Measurements from ENCODE around the gene FAM181A. TPM values are rescaled to one million over a fixed set of nuclear protein-coding genes. Genes with fewer than 3 reads are reported as not detected.

The FAM181A gene
- total RNA-seq, 2 experiments from 2014 or later: not detected

DNA sequence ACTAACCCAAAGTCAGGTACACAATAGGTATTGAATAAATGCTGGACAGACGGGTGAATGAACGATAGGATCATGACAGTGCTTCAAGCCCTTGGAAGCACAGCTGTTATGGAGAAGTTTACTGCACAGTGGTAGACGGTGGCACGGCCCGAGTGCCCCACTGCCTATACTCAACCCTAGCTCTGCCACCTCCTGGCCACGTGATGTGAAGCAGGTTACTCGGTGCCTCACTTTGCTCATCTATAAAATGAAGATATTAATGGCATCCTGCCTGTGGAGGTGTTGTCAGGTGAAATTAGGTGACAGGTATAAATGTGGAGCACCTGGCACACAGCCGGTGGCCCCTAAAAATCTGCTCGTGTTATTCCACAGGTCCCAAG, 43.4 kb downstream of the FAM181A start:
- Mint-ChIP-seq H3K36me3 (peaks cover 8% of the 10 kb centered on the region), H3K4me1 (peaks cover 53% of the 10 kb centered on the region), H3K27me3 (no peaks in the 10 kb centered on the region), H3K9me3 (no peaks in the 10 kb centered on the region), H3K27ac (peak overlapping the region; percentile 99), H3K4me3 (peak overlapping the region; percentile 93)
- DNase-seq (peak; percentile 61), ATAC-seq (ENCODE audit: low read depth) (peak; percentile 76)
- POLR2A ChIA-PET: interaction anchor here (0.7 to 12.4 kb wide), 11 partner anchors 11 to 37 kb away, joined by 3 to 190 read pairs (median 5); no protein-coding TSS in a partner anchor

DNA sequence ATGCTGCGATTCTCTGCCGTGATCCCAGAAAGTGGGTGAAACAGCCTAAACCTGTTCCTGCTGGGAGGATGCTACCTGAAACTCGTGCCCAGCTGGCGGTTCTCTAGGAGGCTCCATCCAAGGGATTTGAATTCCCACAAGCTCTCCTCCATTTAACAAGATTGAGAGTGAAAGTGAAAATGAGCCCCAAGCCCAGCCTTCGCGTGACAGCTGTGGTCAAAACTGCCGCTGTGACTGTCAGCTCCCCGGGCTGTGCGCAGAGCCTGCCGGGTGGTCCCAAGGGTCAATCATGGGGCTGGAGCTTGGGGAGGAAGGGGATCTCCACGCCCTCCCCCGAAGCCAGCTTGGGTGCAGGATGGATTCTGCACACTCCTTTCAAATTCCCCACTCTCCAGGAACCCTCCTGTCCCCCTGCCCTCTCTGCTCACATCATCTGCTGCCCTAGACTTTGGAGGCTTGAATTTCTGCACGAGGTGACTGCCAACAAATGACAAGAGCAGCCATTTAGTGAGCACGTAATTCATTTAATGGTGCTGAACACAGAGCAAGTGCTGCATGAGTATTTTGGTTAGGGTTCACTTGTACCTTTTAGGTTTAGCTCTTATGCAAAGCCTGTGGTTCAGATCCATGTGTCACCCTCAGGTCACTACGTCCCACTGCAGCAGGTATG, 44.0 kb downstream of the FAM181A start:
- Mint-ChIP-seq H3K36me3 (peaks cover 10% of the 10 kb centered on the region), H3K4me3 (peak overlapping the region; percentile 93), H3K9me3 (no peaks in the 10 kb centered on the region), H3K4me1 (peaks cover 57% of the 10 kb centered on the region), H3K27me3 (no peaks in the 10 kb centered on the region), H3K27ac (peak overlapping the region; percentile 99)
- ATAC-seq (ENCODE audit: low read depth) (peak; percentile 83), DNase-seq (peak; percentile 78)
- POLR2A ChIA-PET: interaction anchor here (1.1 to 12.4 kb wide), 8 partner anchors 12 to 36 kb away, joined by 3 to 190 read pairs (median 6); no protein-coding TSS in a partner anchor

DNA sequence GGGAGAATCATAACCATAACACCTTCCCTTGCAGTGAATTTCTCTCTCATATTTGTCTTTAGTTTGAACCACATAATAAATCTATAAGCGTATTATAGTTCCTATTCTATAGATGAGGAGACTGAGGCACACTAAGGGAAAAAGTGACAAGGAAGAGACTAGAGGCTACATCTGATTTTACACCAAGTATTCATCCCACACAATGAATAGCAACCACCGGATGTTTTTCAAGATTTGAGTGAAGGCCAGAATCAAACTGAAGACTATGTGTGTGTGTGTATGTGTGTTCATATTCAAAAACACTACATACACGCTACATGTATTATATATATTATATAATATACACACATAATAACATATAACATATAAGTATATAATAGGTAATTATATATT, 44.5 kb downstream of the FAM181A start:
- POLR2A ChIA-PET: interaction anchor here (1.8 to 12.4 kb wide), 4 partner anchors 12 to 35 kb away, joined by 6 to 190 read pairs (median 30); no protein-coding TSS in a partner anchor
- peaks cover 2% of the 10 kb centered on the region for H3K9me3 Mint-ChIP-seq
- ATAC-seq (ENCODE audit: low read depth): no peak
- H3K4me3 Mint-ChIP-seq: peak overlapping the region; percentile 93
- H3K27ac Mint-ChIP-seq: peak overlapping the region; percentile 99
- no peaks in the 10 kb centered on the region for H3K27me3 Mint-ChIP-seq
- no peak for DNase-seq
- peaks cover 59% of the 10 kb centered on the region for H3K4me1 Mint-ChIP-seq
- H3K36me3 Mint-ChIP-seq: peaks cover 13% of the 10 kb centered on the region

DNA sequence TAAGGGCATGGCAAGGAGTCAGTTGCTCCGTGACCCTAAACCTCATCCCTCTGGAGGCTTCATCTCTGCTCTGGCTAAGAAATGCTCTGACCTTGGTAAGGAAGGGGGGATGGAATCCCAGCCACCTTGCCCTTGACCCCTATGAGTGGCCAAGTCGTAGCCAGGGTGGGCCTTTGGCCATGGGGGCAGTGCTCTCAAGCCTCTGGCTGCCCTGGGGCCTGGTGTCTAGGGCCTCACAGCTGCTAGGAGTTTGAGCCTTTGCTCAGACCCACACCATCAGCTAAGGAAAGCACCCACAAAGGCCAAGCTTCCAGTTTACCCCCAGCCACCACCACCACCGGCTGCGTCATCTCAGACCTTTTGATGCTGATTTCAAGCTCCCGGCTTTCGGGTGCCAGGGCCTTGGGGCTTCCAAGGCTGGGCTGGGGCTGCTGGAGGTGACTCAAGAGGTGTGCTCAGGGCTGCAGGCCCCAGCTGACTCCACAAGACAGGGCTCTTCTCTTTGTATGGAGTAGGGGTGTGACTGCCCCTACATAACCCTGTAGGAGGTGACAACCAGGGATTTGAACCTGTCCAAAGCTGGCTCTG, 45.6 kb downstream of the FAM181A start:
- Mint-ChIP-seq H3K9me3 (peaks cover 5% of the 10 kb centered on the region), H3K4me3 (no peak overlapping the region), H3K27ac (peak overlapping the region; percentile 79), H3K36me3 (peaks cover 20% of the 10 kb centered on the region), H3K27me3 (no peaks in the 10 kb centered on the region), H3K4me1 (peaks cover 65% of the 10 kb centered on the region)
- no peak for ATAC-seq (ENCODE audit: low read depth)
- no peak for DNase-seq
- POLR2A ChIA-PET: interaction anchor here (4.8 to 12.4 kb wide), 2 partner anchors 13 to 33 kb away, joined by 54 to 190 read pairs; no protein-coding TSS in a partner anchor

DNA sequence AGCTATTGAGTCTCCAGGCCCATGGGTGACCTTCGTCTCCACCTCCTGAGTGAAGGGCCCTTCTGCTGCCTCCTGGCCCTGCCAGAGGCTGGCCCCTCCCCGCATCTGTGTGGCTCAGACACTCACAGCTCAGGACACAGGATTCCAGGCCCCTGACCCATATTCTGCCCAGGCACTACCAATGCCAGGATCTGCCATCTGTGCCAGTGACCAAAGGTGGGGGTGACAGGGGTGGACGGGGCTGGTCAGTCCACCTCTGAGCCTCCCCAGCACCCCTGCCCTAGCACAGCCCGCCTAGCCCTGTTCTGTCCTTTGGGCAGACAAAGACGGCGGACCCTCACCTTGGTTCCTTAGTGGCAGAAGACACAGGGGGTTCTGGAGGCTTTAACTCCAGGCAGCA, 46.5 kb downstream of the FAM181A start:
- peaks cover 25% of the 10 kb centered on the region for H3K36me3 Mint-ChIP-seq
- DNase-seq (no peak), ATAC-seq (ENCODE audit: low read depth) (no peak)
- peaks cover 74% of the 10 kb centered on the region for H3K4me1 Mint-ChIP-seq
- POLR2A ChIA-PET: interaction anchor here (4.8 to 12.4 kb wide), 2 partner anchors 14 to 34 kb away, joined by 54 to 190 read pairs; no protein-coding TSS in a partner anchor
- no peaks in the 10 kb centered on the region for H3K27me3 Mint-ChIP-seq
- no peak overlapping the region for H3K27ac Mint-ChIP-seq
- no peak overlapping the region for H3K4me3 Mint-ChIP-seq
- H3K9me3 Mint-ChIP-seq: peaks cover 5% of the 10 kb centered on the region

DNA sequence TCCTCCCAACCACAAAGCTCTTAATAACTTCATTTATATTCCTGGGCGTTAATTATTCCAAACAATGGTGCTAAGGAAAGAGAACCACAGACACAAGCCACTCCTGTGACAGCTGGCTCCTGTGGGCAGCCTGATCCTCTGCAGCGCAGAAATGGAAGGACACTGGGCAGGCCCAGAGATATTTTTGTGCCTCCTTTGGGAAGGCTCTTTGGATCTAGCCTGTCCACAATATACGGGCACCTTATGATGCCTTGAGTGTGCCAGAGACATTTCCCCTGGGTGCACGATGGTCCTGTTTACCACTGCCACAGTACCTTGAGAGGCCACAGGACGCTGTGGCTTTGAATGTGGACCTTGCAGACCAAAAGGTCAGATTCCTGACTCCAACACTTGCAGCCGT, 47.2 kb downstream of the FAM181A start:
- peaks cover 22% of the 10 kb centered on the region for H3K36me3 Mint-ChIP-seq
- ATAC-seq (ENCODE audit: low read depth): no peak
- POLR2A ChIA-PET: interaction anchor here (12.4 kb wide), 1 partner anchor 15 kb away, joined by 190 read pairs; no protein-coding TSS in a partner anchor

DNA sequence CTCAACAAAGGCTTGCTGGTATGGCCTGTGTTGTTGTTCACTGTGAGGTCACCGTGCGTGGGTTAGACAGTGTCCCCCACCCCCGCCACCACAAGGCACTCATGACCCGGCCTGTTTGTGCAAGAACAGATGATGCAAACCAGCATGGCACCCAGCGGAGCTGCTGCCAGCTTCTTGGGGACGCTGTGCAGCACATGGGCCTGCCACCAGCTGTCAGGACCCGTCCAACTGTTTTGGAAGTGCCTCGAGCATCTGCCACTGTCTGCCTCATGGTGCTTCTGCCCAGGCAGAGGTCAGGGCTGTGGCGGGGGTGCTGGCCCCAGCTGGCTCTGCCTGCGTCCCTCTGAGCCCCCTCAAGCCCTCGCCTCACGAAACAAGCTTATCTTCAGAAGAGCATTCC, 47.7 kb downstream of the FAM181A start:
- Mint-ChIP-seq H3K9me3 (peaks cover 7% of the 10 kb centered on the region), H3K4me3 (peak overlapping the region; percentile 73), H3K27ac (peak overlapping the region; percentile 87), H3K36me3 (peaks cover 22% of the 10 kb centered on the region), H3K27me3 (no peaks in the 10 kb centered on the region), H3K4me1 (peaks cover 79% of the 10 kb centered on the region)
- DNase-seq (no peak), ATAC-seq (ENCODE audit: low read depth) (no peak)
- POLR2A ChIA-PET: interaction anchor here (12.4 kb wide), 1 partner anchor 16 kb away, joined by 190 read pairs; no protein-coding TSS in a partner anchor

More for the DNA sequence above, 47.2 kb downstream of the FAM181A start:
- Mint-ChIP-seq H3K9me3 (peaks cover 5% of the 10 kb centered on the region), H3K4me3 (peak overlapping the region; percentile 6), H3K4me1 (peaks cover 77% of the 10 kb centered on the region), H3K27me3 (no peaks in the 10 kb centered on the region), H3K27ac (peak overlapping the region; percentile 19)
- no peak for DNase-seq

DNA sequence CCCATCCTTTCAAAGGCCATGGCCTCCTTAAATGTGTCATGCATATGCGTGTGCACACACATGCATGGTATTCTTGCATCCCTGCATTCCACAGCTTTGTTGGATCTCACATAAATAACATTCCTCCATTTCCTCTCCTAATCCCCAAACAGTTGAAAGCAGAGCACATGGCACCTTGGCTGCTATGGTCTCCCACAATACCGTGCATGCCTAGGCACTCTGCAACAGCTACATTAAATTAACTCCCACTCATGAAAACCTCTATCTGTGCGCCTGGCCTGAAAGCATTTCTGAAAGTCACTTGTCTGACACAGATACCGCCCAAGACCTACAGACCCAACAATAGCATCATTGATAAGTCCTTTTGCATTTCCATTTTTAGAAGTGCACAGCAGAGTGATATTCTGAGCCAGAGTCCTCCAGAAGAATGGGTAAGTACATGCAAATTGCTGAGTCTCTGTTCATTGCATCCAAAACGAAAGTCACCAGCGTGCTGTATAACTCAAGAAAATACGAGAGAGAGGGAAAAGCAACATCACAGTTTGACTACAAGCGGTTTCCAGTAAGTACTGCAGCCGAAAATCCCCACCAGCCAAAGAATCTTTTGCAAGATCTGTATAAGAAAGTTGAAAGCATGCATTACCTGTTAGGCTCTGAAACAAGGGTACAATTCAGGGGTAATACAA, 48.8 kb downstream of the FAM181A start:
- DNase-seq: no peak
- POLR2A ChIA-PET: interaction anchor here (1.2 to 12.4 kb wide), 3 partner anchors 11 to 36 kb away, joined by 3 to 190 read pairs (median 14); no protein-coding TSS in a partner anchor
- H3K4me3 Mint-ChIP-seq: peak overlapping the region; percentile 73

DNA sequence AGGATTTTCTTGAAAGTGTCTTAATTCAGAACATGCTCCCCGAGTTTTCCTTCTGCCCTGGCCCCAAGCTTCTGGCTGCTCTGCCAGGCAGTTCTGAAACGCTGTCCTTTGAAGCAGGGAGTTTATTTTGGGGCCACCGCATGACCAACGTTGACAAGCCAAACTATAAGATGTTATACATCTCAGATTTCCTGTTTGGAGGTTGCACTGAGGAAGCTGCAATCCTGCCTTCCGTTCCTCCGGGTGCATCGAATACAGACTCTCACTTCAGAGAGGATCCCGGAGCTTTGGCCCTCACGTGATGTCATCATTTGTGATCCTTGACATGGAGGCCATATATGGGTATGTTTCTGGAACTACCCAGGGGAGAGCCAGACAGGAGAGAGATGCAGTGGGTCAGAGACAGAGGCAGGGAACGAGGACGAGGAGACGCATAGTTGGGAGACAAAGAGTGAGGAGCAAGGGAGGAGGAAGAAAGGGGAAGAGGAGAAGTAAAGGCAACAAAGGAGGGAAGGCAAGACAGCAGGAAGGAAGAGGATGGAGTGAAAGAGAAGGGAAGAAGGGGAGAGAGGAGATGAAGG, 49.4 kb downstream of the FAM181A start, which contains the start of gene ASB2:
Gene ASB2, minus strand, starts transcription at position 94 of the 581 bp plus-strand sequence. CDS start 12,031 bp downstream, outside the sequence.
- DNase-seq: no peak
- Mint-ChIP-seq H3K27ac (peak within 1 kb of the TSS; percentile 87), H3K36me3 (peaks cover 28% of the 10 kb centered on the region), H3K4me1 (peaks cover 69% of the 10 kb centered on the region), H3K4me3 (peak within 1 kb of the TSS; percentile 73), H3K27me3 (no peaks in the 10 kb centered on the region), H3K9me3 (peaks cover 7% of the 10 kb centered on the region)
- peak; percentile 18 for ATAC-seq (ENCODE audit: low read depth)
- POLR2A ChIA-PET: interaction anchor here (1.2 to 12.4 kb wide), 3 partner anchors 10 to 37 kb away, joined by 3 to 190 read pairs (median 14); no protein-coding TSS in a partner anchor

More for the DNA sequence above, 48.8 kb downstream of the FAM181A start:
- H3K9me3 Mint-ChIP-seq: peaks cover 7% of the 10 kb centered on the region
- H3K27ac Mint-ChIP-seq: peak overlapping the region; percentile 87
- peaks cover 75% of the 10 kb centered on the region for H3K4me1 Mint-ChIP-seq
- ATAC-seq (ENCODE audit: low read depth): no peak
- H3K36me3 Mint-ChIP-seq: peaks cover 26% of the 10 kb centered on the region
- no peaks in the 10 kb centered on the region for H3K27me3 Mint-ChIP-seq

DNA sequence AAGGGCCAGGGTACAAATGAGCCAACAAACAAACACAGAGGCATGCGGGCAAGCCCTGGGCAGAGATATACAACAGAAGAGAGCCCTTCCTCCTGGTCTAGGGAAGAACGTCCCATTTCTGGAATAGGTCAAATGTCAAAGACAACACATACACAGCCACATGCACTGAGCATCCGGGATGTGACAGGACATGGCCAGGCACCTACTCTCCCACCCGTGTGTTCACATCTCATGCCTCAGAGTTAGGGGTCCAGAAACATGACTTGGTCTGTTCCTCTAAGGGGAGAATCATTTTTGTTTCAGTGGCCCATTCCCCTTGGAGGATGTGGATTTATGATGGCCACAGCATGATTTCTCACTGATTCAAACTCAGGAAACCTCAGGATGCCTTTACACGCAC, 50.0 kb downstream of the FAM181A start:
- peaks cover 7% of the 10 kb centered on the region for H3K9me3 Mint-ChIP-seq
- no peak for ATAC-seq (ENCODE audit: low read depth)
- no peak for DNase-seq
- H3K27me3 Mint-ChIP-seq: no peaks in the 10 kb centered on the region
- H3K4me3 Mint-ChIP-seq: peak overlapping the region; percentile 73
- H3K4me1 Mint-ChIP-seq: peaks cover 65% of the 10 kb centered on the region
- H3K36me3 Mint-ChIP-seq: peaks cover 28% of the 10 kb centered on the region
- POLR2A ChIA-PET: interaction anchor here (1.2 to 12.4 kb wide), 3 partner anchors 9 to 38 kb away, joined by 3 to 190 read pairs (median 14); no protein-coding TSS in a partner anchor
- peak overlapping the region; percentile 87 for H3K27ac Mint-ChIP-seq

DNA sequence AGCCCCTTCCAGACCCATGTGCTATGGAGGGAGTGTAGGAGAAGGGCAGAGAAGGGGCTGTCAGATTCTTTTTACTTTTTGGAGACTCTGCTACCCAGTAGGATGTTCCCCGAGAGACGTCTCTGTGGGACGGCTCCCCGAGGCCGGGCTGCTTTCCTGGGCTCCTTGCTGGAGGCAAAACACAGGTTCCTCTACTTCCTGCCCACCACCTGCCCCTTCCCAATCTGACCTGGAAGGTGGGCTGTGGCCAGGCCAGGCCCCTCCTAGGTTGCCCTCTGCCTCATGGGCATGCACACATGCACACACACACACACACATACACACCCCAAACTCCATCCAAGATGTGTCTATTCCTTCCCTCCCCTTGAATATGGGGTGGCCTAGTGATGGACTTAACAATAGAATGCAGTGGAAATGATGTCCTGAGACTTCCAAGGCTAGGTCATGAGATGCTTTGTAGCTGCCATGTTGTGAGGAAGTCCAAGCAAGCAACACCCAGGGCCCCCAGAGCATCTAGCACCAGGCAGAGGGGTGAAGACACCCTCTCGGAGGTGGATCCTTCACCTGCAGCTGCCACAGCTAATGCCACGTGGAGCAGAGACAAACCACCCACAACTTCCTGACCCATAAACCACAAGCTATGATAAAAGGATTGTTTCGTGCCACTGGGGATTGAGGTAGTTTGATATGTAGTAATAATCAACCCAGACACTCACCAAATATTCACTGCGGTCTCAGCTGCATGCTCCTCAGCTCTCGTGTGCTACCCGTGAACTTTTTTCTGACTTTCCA, 50.8 kb downstream of the FAM181A start:
- Mint-ChIP-seq H3K27me3 (no peaks in the 10 kb centered on the region), H3K27ac (peak overlapping the region; percentile 87), H3K36me3 (peaks cover 28% of the 10 kb centered on the region), H3K4me1 (peaks cover 62% of the 10 kb centered on the region), H3K9me3 (peaks cover 7% of the 10 kb centered on the region), H3K4me3 (peak overlapping the region; percentile 39)
- POLR2A ChIA-PET: interaction anchor here (0.8 to 12.4 kb wide), 9 partner anchors 10 to 103 kb away, joined by 3 to 190 read pairs (median 3); partner anchors contain the start of genes DDX24 and IFI27L1
- DNase-seq: peak; percentile 67
- ATAC-seq (ENCODE audit: low read depth): peak; percentile 91

DNA sequence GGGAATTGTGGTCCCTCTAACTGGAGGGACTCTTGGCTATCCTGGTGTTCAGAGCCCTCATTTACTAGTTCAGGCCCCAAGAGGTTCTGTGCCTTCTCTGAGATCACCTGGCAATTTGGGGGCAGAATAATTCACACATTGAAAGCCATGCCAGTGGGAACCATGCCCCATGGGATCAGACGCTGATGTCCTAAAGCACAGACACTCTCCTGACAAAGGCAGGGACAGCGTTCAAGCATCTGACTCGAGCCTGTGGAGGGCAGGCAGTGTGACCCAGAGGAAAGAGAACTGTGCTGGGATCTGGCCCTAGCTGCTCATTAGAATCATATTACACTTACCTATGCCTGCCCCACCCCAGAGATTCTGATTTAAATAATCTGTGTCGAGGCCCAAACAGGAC, 51.6 kb downstream of the FAM181A start:
- Mint-ChIP-seq H3K27me3 (no peaks in the 10 kb centered on the region), H3K4me3 (peak overlapping the region; percentile 39), H3K4me1 (peaks cover 58% of the 10 kb centered on the region), H3K27ac (peak overlapping the region; percentile 87), H3K36me3 (peaks cover 28% of the 10 kb centered on the region), H3K9me3 (peaks cover 7% of the 10 kb centered on the region)
- POLR2A ChIA-PET: interaction anchor here (0.8 to 12.4 kb wide), 8 partner anchors 11 to 102 kb away, joined by 3 to 190 read pairs (median 4); partner anchors contain the start of genes DDX24 and IFI27L1
- DNase-seq: no peak
- ATAC-seq (ENCODE audit: low read depth): peak; percentile 10

All from activated naive CD8-positive, alpha-beta T cell treated with anti-CD3 and anti-CD28 coated beads, Interleukin-2, amount 10 ng/mL, durations not matched to agents 7 days and 5 days (primary cell).